HepG2 (cell line): ENCODE data around the gene GRB10. TPM values are rescaled to one million over a fixed set of nuclear protein-coding genes. Genes with fewer than 3 reads are reported as not detected.

Source experiments
- ATAC-seq: fragments of 200-7000 bp; cut with Tn5 transposase; 3 replicates; pipeline ENCODE4 v1.9.1; 2020; ENCODE audit warnings: mild to moderate bottlenecking, moderate library complexity
- BruUV-seq: library from RNA; stranded (reverse); fragments of 400-500 nt; replicated peaks from 2 replicates; lab custom pipeline; 2021; lab: Mats Ljungman, UMichigan
- CTCF ChIA-PET: fragments of 300-600 bp; formaldehyde crosslinking; extraction: SDS; loops from one replicate; lab custom pipeline; 2021; ENCODE audit warnings: low total read pairs, inconsistent platforms, low intra/inter-chr PET ratio; lab: Yijun Ruan, JAX
- POLR2A ChIA-PET: fragments of 350-600 bp; sonication (Branson Sonifier 250); formaldehyde crosslinking; loops from one replicate; lab custom pipeline; 2020; ENCODE audit warnings: antibody characterized with exemption, inconsistent platforms; lab: Yijun Ruan, JAX
- DNase-seq: peaks from one replicate; pipeline ENCODE4 v3.0.0-alpha.2; 2015; ENCODE audit warnings: low spot score
- FAIRE-seq: peaks from 3 replicates; lab custom pipeline; 2011; peaks lifted over from hg19 to GRCh38; lab: Jason Lieb, UNC
- H2AFZ ChIP-seq: one replicate; pipeline ENCODE4 v1.6.1; 2011; ENCODE audit warnings: low read length, inconsistent platforms
- H3K27ac ChIP-seq: fragments of 300-600 bp; 3 replicates; pipeline ENCODE4 v1.8.0; 2011; ENCODE audit warnings: mixed run types, mild to moderate bottlenecking, mixed read lengths, low read length, inconsistent platforms; ENCODE audit not compliant: insufficient read depth; ENCODE audit errors: extremely low read length
- H3K27me3 ChIP-seq, 2 experiments: fragments of 200-600 bp in 1 of 2; 2 replicates in 1 of 2; 3 replicates in 1 of 2; pipeline versions ENCODE4 v1.6.0 to v1.8.0; 2011; ENCODE audit warnings: low read length in 2 of 2, mild to moderate bottlenecking in 2 of 2, moderate library complexity in 2 of 2, inconsistent platforms in 1 of 2; ENCODE audit not compliant: insufficient read depth in 2 of 2, control insufficient read depth in 1 of 2
- H3K36me3 ChIP-seq, 2 experiments: fragments of 200-600 bp in 1 of 2; replicated peaks in 1 of 2; 2 replicates in 1 of 2; 3 replicates in 1 of 2; pipeline versions ENCODE4 v1.5.1 to v1.8.0; 2011; ENCODE audit warnings: low read length in 2 of 2, inconsistent platforms in 1 of 2; ENCODE audit not compliant: insufficient read depth in 2 of 2, control insufficient read depth in 1 of 2
- H3K4me1 ChIP-seq: 2 replicates; pipeline ENCODE4 v1.5.1; 2012; ENCODE audit warnings: low read length, inconsistent platforms; ENCODE audit not compliant: insufficient read depth
- H3K4me2 ChIP-seq: 2 replicates; pipeline ENCODE4 v1.6.0; 2011; ENCODE audit warnings: low read depth, low read length, inconsistent platforms
- H3K4me3 ChIP-seq, 3 experiments: fragments of 200-600 bp in 1 of 3; sonication (generic), shearing (Covaris generic) in 1 of 3; replicated peaks in 1 of 3; 2 replicates each; pipeline ENCODE4 v1.5.1; 2011 to 2016; ENCODE audit warnings: low read length in 3 of 3, inconsistent platforms in 2 of 3, low read depth in 2 of 3, mild to moderate bottlenecking in 2 of 3, control low read depth in 1 of 3, mixed read lengths in 1 of 3; ENCODE audit not compliant: insufficient read depth in 1 of 3
- H3K79me2 ChIP-seq: one replicate; pipeline ENCODE4 v1.6.1; 2011; ENCODE audit warnings: low read length, inconsistent platforms; ENCODE audit not compliant: insufficient read depth
- H3K9ac ChIP-seq: 2 replicates; pipeline ENCODE4 v1.6.0; 2011; ENCODE audit warnings: mild to moderate bottlenecking, low read depth, low read length, inconsistent platforms; ENCODE audit not compliant: insufficient read depth
- H3K9me3 ChIP-seq: 2 replicates; pipeline ENCODE4 v1.5.1; 2012; ENCODE audit warnings: mild to moderate bottlenecking, low read length
- H4K20me1 ChIP-seq: 2 replicates; pipeline ENCODE4 v1.6.0; 2011; ENCODE audit warnings: inconsistent platforms, mild to moderate bottlenecking, low read length, moderate library complexity; ENCODE audit not compliant: insufficient read depth
- CBX5 ChIP-seq: sonication (generic); formaldehyde crosslinking; IDR thresholded peaks from 2 replicates; pipeline ENCODE4 v1.4.0; 2020; ENCODE audit warnings: missing genetic modification reagents, borderline replicate concordance
- ELF4 ChIP-seq: sonication (generic); formaldehyde crosslinking; IDR thresholded peaks from 2 replicates; pipeline ENCODE4 v1.5.0; 2020; ENCODE audit warnings: missing genetic modification reagents, mild to moderate bottlenecking, moderate library complexity, borderline replicate concordance
- HNF4A ChIP-seq: sonication (generic); formaldehyde crosslinking; IDR thresholded peaks from 2 replicates; pipeline ENCODE4 v1.4.0; 2020; ENCODE audit warnings: missing genetic modification reagents
- LRRFIP1 ChIP-seq: sonication (generic); formaldehyde crosslinking; conservative IDR thresholded peaks from 2 replicates; pipeline ENCODE4 v1.4.0; 2020; ENCODE audit warnings: missing genetic modification reagents
- TCF12 ChIP-seq, 2 experiments: fragments of 450-650 bp in 1 of 2; sonication (generic) in 1 of 2; formaldehyde crosslinking in 1 of 2; IDR thresholded peaks; 2 replicates each; pipeline versions ENCODE4 v1.6.1 to v1.8.0; 2017 to 2022; ENCODE audit warnings: antibody characterized with exemption in 1 of 2, mild to moderate bottlenecking in 1 of 2, missing genetic modification reagents in 1 of 2, moderate library complexity in 1 of 2
- WGBS: methylation state at CpG from one replicate; pipeline ENCODE4 v1.1.6; 2017; ENCODE audit warnings: low lambda C conversion rate; 5-methylcytosine and 5-hydroxymethylcytosine counted together
- in situ Hi-C: cut with HindIII; loops from 2 replicates; pipeline ENCODE4 v1.10.0; 2017; ENCODE audit warnings: low pct_unique_long_range_greater_than_20kb; ENCODE audit not compliant: extremely low pct_ligation_motif_present
- intact Hi-C: fragments of 100-400 bp; cut with micrococcal nuclease; formaldehyde crosslinking; loops from one replicate; pipeline ENCODE4 v1.10.0; 2022; ENCODE audit not compliant: unreplicated experiment
- polyA plus RNA-seq, 8 experiments: library from polyadenylated mRNA; depleted of rRNA in 3 of 8; stranded (reverse) in 7 of 8; unstranded in 1 of 8; fragments of >200 nt; fragmentation: Illumina TruSeq in 4 of 8; extraction: Trizol in 4 of 8; gene quantifications; 2 replicates each; pipeline versions ENCODE4 v1.2.1 to v1.2.3, GENCODE V29; 2011 to 2016; ENCODE audit warnings: low read depth in 4 of 8, missing spikeins in 1 of 8, mixed read lengths in 1 of 8; ENCODE audit not compliant: insufficient read depth in 1 of 8
- total RNA-seq, 5 experiments: library from RNA; depleted of rRNA; stranded (reverse); fragments of >200 nt; fragmentation: Illumina TruSeq; extraction: Trizol; gene quantifications; 2 replicates each; pipeline ENCODE4 v1.2.3, GENCODE V29; 2016; ENCODE audit warnings: low read depth in 1 of 5

Gene GRB10
- total and polyA plus RNA-seq, 2 of the 13 experiments (the other 11 are each of a cell fraction or from before 2014, with no cell fraction given) = 4.0 to 6.8 TPM

GRCh38 chr7:50657341-50657873 is 125.3 kb downstream of the GRB10 start:
- H3K27ac ChIP-seq = no peak overlapping the region
- H3K4me2 ChIP-seq = no peak overlapping the region
- FAIRE-seq = no peak

More at GRCh38 chr7:50657341-50657873, 125.3 kb downstream of the GRB10 start:
- Histone ChIP-seq H3K9ac (no peak overlapping the region), H3K27me3 (no peaks in the 10 kb centered on the region), H4K20me1 (no peaks in the 10 kb centered on the region), H3K79me2 (no peaks in the 10 kb centered on the region), H3K36me3 (peaks cover 0 to 3% of the 10 kb centered on the region in 2 experiments; a peak in 1 of 5 replicates), H3K9me3 (no peaks in the 10 kb centered on the region), H3K4me3 (no peak overlapping the region), H2AFZ (no peak overlapping the region), H3K4me1 (no peaks in the 10 kb centered on the region)
- BruUV-seq = no TSS peak
- POLR2A ChIA-PET = no interaction called here
- no peak for DNase-seq
- in situ Hi-C loops (no loop called here), intact Hi-C loops (no loop called here)
- ATAC-seq = no peak
- WGBS = 83% methylated on average over 9 of the region's 9 CpGs
- TF ChIP-seq LRRFIP1 (CRISPR knock-in tag) (no peak), ELF4 (CRISPR knock-in tag) (no peak), TCF12 (IDR thresholded peaks at IDR 0.05) (no peak), TCF12 (CRISPR knock-in tag; IDR thresholded peaks at IDR 0.05) (no peak), HNF4A (no peak), CBX5 (CRISPR knock-in tag) (no peak)
- CTCF ChIA-PET = no interaction called here
